HepG2 (cell line): Measurements from ENCODE around the gene ZNF860.

Experiments
- ARHGAP35 ChIP-seq: sonication (generic); formaldehyde crosslinking; IDR thresholded peaks from 2 replicates; pipeline ENCODE4 v1.9.0; 2022; ENCODE audit warnings: mild to moderate bottlenecking, inconsistent platforms, moderate library complexity, missing genetic modification reagents, borderline replicate concordance
- EP300 ChIP-seq, 3 experiments: sonication (generic) in 1 of 3; formaldehyde crosslinking in 1 of 3; IDR thresholded peaks; 2 replicates each; pipeline versions ENCODE4 v1.5.1 to v1.6.1; 2011 to 2020; ENCODE audit warnings: low read depth in 2 of 3, low read length in 2 of 3, borderline replicate concordance in 1 of 3, improper control_type of control experiment in 1 of 3, mild to moderate bottlenecking in 1 of 3, missing genetic modification reagents in 1 of 3, moderate library complexity in 1 of 3
- GABPA ChIP-seq, 2 experiments: IDR thresholded peaks; 2 replicates each; pipeline ENCODE4 v1.6.1; 2011 to 2016; ENCODE audit warnings: low read depth in 2 of 2, low read length in 1 of 2, missing biosample characterization in 1 of 2, missing genetic modification characterization in 1 of 2
- LCORL ChIP-seq, 2 experiments: fragments of 450-650 bp in 1 of 2; sonication (generic) in 1 of 2; formaldehyde crosslinking in 1 of 2; IDR thresholded peaks; 2 replicates each; pipeline versions ENCODE4 v1.5.0 to v1.6.1; 2017 to 2020; ENCODE audit warnings: antibody characterized with exemption in 1 of 2, missing genetic modification reagents in 1 of 2
- MAFK ChIP-seq, 2 experiments: IDR thresholded peaks in 1 of 2; conservative IDR thresholded peaks in 1 of 2; 2 replicates each; pipeline ENCODE4 v1.6.1; 2011; ENCODE audit warnings: improper control_type of control experiment in 2 of 2, low read length in 2 of 2
- POLR2G ChIP-seq: fragments of 200-400 bp; formaldehyde crosslinking; IDR thresholded peaks from 2 replicates; pipeline ENCODE4 v1.6.1; 2018; ENCODE audit warnings: mild to moderate bottlenecking, low read depth, low read length, moderate library complexity
- YEATS2 ChIP-seq: sonication (generic); formaldehyde crosslinking; IDR thresholded peaks from 2 replicates; pipeline ENCODE4 v1.4.0; 2020; ENCODE audit warnings: missing genetic modification reagents, borderline replicate concordance
- ZNF232 ChIP-seq: sonication (generic); formaldehyde crosslinking; IDR thresholded peaks from 2 replicates; pipeline ENCODE4 v1.4.0; 2020; ENCODE audit warnings: missing genetic modification reagents, borderline replicate concordance
- ZNF24 ChIP-seq: fragments of 450-650 bp; IDR thresholded peaks from 2 replicates; pipeline ENCODE4 v1.6.1; 2017; ENCODE audit warnings: antibody characterized with exemption, mild to moderate bottlenecking
- ZNF564 ChIP-seq: sonication (generic); formaldehyde crosslinking; IDR thresholded peaks from 2 replicates; pipeline ENCODE4 v1.8.1; 2023; ENCODE audit warnings: mild to moderate bottlenecking, missing genetic modification reagents
- TF ChIP-seq, protein P1 (sequence below): sonication (generic); formaldehyde crosslinking; IDR thresholded peaks from 2 replicates; pipeline ENCODE4 v1.5.0; 2020; ENCODE audit warnings: mild to moderate bottlenecking, missing genetic modification reagents, moderate library complexity
- TF ChIP-seq, protein P2 (sequence below): sonication (generic); formaldehyde crosslinking; IDR thresholded peaks from 2 replicates; pipeline ENCODE4 v1.4.0; 2020; ENCODE audit warnings: low read depth, missing genetic modification reagents
- TF ChIP-seq, protein P3 (sequence below), 2 experiments: IDR thresholded peaks; 2 replicates each; pipeline ENCODE4 v1.6.1; 2011 to 2012; ENCODE audit warnings: low read length in 2 of 2, borderline replicate concordance in 1 of 2, low read depth in 1 of 2, mild to moderate bottlenecking in 1 of 2, moderate library complexity in 1 of 2

DNA sequence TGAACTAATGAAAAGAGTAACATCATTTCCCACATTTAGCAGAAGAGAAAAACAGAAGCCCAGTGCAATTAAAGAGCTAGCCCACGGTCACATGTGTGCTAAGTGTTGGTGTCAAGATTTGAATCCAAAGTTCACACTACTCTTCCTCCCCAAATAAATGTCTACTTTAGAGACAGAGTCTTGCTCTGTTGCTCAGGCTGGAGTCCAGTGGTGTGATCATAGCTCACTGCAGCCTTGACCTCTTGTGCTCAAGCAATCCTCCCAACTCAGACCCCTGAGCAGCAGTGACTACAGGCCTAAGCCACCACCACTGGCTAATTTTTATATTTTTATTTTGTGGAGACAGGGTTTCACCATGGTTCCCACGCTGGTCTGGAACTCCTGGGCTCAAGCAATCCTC, 5.2 kb upstream of the ZNF860 start:
- TF ChIP-seq ZNF564 (CRISPR knock-in tag) (no peak), ZNF232 (no peak), YEATS2 (CRISPR knock-in tag) (no peak), EP300 (IDR thresholded peaks at IDR 0.05; ENCODE audit: low read depth in 2 of 2, low read length in 2 of 2) (no peak), EP300 (CRISPR knock-in tag; IDR thresholded peaks at IDR 0.05; ENCODE audit: borderline replicate concordance) (no peak), POLR2G (no peak), ZNF24 (no peak), LCORL (IDR thresholded peaks at IDR 0.05) (no peak), LCORL (CRISPR knock-in tag; IDR thresholded peaks at IDR 0.05) (no peak), ARHGAP35 (CRISPR knock-in tag) (no peak), GABPA (IDR thresholded peaks at IDR 0.05; ENCODE audit: low read depth, low read length) (no peak), GABPA (CRISPR knock-in tag; IDR thresholded peaks at IDR 0.05; ENCODE audit: low read depth) (no peak), MAFK (conservative IDR thresholded peaks at IDR 0.05 in 1 of 2, IDR thresholded peaks at IDR 0.05 in 1 of 2; ENCODE audit: low read length in 2 of 2) (no peak)
- TF ChIP-seq, protein P1, sequence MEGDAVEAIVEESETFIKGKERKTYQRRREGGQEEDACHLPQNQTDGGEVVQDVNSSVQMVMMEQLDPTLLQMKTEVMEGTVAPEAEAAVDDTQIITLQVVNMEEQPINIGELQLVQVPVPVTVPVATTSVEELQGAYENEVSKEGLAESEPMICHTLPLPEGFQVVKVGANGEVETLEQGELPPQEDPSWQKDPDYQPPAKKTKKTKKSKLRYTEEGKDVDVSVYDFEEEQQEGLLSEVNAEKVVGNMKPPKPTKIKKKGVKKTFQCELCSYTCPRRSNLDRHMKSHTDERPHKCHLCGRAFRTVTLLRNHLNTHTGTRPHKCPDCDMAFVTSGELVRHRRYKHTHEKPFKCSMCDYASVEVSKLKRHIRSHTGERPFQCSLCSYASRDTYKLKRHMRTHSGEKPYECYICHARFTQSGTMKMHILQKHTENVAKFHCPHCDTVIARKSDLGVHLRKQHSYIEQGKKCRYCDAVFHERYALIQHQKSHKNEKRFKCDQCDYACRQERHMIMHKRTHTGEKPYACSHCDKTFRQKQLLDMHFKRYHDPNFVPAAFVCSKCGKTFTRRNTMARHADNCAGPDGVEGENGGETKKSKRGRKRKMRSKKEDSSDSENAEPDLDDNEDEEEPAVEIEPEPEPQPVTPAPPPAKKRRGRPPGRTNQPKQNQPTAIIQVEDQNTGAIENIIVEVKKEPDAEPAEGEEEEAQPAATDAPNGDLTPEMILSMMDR (CRISPR knock-in tag): no peak
- TF ChIP-seq, protein P2, sequence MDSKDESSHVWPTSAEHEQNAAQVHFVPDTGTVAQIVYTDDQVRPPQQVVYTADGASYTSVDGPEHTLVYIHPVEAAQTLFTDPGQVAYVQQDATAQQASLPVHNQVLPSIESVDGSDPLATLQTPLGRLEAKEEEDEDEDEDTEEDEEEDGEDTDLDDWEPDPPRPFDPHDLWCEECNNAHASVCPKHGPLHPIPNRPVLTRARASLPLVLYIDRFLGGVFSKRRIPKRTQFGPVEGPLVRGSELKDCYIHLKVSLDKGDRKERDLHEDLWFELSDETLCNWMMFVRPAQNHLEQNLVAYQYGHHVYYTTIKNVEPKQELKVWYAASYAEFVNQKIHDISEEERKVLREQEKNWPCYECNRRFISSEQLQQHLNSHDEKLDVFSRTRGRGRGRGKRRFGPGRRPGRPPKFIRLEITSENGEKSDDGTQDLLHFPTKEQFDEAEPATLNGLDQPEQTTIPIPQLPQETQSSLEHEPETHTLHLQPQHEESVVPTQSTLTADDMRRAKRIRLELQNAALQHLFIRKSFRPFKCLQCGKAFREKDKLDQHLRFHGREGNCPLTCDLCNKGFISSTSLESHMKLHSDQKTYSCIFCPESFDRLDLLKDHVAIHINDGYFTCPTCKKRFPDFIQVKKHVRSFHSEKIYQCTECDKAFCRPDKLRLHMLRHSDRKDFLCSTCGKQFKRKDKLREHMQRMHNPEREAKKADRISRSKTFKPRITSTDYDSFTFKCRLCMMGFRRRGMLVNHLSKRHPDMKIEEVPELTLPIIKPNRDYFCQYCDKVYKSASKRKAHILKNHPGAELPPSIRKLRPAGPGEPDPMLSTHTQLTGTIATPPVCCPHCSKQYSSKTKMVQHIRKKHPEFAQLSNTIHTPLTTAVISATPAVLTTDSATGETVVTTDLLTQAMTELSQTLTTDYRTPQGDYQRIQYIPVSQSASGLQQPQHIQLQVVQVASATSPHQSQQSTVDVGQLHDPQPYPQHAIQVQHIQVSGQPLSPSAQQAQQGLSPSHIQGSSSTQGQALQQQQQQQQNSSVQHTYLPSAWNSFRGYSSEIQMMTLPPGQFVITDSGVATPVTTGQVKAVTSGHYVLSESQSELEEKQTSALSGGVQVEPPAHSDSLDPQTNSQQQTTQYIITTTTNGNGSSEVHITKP (CRISPR knock-in tag): no peak
- TF ChIP-seq, protein P3, sequence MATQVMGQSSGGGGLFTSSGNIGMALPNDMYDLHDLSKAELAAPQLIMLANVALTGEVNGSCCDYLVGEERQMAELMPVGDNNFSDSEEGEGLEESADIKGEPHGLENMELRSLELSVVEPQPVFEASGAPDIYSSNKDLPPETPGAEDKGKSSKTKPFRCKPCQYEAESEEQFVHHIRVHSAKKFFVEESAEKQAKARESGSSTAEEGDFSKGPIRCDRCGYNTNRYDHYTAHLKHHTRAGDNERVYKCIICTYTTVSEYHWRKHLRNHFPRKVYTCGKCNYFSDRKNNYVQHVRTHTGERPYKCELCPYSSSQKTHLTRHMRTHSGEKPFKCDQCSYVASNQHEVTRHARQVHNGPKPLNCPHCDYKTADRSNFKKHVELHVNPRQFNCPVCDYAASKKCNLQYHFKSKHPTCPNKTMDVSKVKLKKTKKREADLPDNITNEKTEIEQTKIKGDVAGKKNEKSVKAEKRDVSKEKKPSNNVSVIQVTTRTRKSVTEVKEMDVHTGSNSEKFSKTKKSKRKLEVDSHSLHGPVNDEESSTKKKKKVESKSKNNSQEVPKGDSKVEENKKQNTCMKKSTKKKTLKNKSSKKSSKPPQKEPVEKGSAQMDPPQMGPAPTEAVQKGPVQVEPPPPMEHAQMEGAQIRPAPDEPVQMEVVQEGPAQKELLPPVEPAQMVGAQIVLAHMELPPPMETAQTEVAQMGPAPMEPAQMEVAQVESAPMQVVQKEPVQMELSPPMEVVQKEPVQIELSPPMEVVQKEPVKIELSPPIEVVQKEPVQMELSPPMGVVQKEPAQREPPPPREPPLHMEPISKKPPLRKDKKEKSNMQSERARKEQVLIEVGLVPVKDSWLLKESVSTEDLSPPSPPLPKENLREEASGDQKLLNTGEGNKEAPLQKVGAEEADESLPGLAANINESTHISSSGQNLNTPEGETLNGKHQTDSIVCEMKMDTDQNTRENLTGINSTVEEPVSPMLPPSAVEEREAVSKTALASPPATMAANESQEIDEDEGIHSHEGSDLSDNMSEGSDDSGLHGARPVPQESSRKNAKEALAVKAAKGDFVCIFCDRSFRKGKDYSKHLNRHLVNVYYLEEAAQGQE (IDR thresholded peaks at IDR 0.05; ENCODE audit: borderline replicate concordance in 1 of 2, low read depth in 1 of 2, low read length in 2 of 2): no peak
